ENCODE results near the gene KCTD15.

Gene KCTD15

DNA sequence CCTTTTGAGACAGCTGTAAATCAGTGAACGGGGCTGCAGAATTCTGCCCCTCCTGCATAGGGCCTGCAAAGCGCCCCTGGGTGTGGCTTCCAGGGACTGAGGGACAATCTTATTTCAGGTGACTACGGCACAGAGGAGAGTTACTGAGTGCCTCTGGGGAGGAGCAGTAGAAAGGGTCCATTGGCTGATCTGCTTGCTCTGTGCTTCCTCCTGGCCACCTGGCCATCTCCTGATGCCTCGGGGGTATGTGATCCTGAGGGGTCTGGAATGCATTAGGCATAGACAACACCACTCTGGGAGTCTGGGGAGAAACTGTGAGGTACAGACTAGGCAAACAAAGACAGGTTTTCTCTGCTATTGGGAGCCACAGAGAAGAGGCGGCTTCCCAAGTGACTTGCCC is 2.8 kb downstream of the KCTD15 start:
- TF ChIP-seq PPARA (CRISPR knock-in tag; IDR thresholded peaks at IDR 0.05; ENCODE audit: borderline replicate concordance) = no peak
- TF ChIP-seq ARNTL (CRISPR knock-in tag; IDR thresholded peaks at IDR 0.05; ENCODE audit: borderline replicate concordance, low read depth) = no peak
- TF ChIP-seq RARB (CRISPR knock-in tag; IDR thresholded peaks at IDR 0.05) = no peak
- TF ChIP-seq TCF4 (CRISPR knock-in tag; IDR thresholded peaks at IDR 0.05; ENCODE audit: borderline replicate concordance) = no peak; the same call in 1 of the 2 replicates
- TF ChIP-seq TOX (CRISPR knock-in tag; IDR thresholded peaks at IDR 0.05; ENCODE audit: borderline replicate concordance) = no peak
- TF ChIP-seq ZNF70 (CRISPR knock-in tag; IDR thresholded peaks at IDR 0.05) = no peak
- no peak for TF ChIP-seq ZFP30 (CRISPR knock-in tag; IDR thresholded peaks at IDR 0.05)
- no peak for TF ChIP-seq TSHZ2 (CRISPR knock-in tag; IDR thresholded peaks at IDR 0.05)
- TF ChIP-seq ZFP3 (CRISPR knock-in tag; IDR thresholded peaks at IDR 0.05) = no peak
- no peak for TF ChIP-seq CSRNP3 (CRISPR knock-in tag; IDR thresholded peaks at IDR 0.05)
- TF ChIP-seq ZNF8 (CRISPR knock-in tag; IDR thresholded peaks at IDR 0.05) = no peak
- TF ChIP-seq SNAI2 (CRISPR knock-in tag; IDR thresholded peaks at IDR 0.05) = no peak
- TF ChIP-seq GLIS3 (CRISPR knock-in tag; IDR thresholded peaks at IDR 0.05) = no peak
- TF ChIP-seq OSR1 (CRISPR knock-in tag; IDR thresholded peaks at IDR 0.05) = no peak
- TF ChIP-seq BACH2 (CRISPR knock-in tag; IDR thresholded peaks at IDR 0.05; ENCODE audit: borderline replicate concordance) = no peak
- TF ChIP-seq CREB5 (CRISPR knock-in tag; IDR thresholded peaks at IDR 0.05; ENCODE audit: low read depth) = no peak
- TF ChIP-seq ZC3H10 (CRISPR knock-in tag; IDR thresholded peaks at IDR 0.05) = no peak
- TF ChIP-seq PATZ1 (CRISPR knock-in tag; IDR thresholded peaks at IDR 0.05; ENCODE audit: borderline replicate concordance) = no peak
- no peak for ATAC-seq

GRCh38 chr19:33800012-33800680 is 3.5 kb downstream of the KCTD15 start:
- TF ChIP-seq BACH2 (CRISPR knock-in tag; IDR thresholded peaks at IDR 0.05; ENCODE audit: borderline replicate concordance) = no peak
- no peak for TF ChIP-seq ARNTL (CRISPR knock-in tag; IDR thresholded peaks at IDR 0.05; ENCODE audit: borderline replicate concordance, low read depth)
- TF ChIP-seq GLIS3 (CRISPR knock-in tag; IDR thresholded peaks at IDR 0.05) = no peak
- no peak for TF ChIP-seq CREB5 (CRISPR knock-in tag; IDR thresholded peaks at IDR 0.05; ENCODE audit: low read depth)
- TF ChIP-seq OSR1 (CRISPR knock-in tag; IDR thresholded peaks at IDR 0.05) = no peak
- TF ChIP-seq ZC3H10 (CRISPR knock-in tag; IDR thresholded peaks at IDR 0.05) = no peak
- no peak for TF ChIP-seq ZFP30 (CRISPR knock-in tag; IDR thresholded peaks at IDR 0.05)
- no peak for TF ChIP-seq SNAI2 (CRISPR knock-in tag; IDR thresholded peaks at IDR 0.05)
- no peak for TF ChIP-seq RARB (CRISPR knock-in tag; IDR thresholded peaks at IDR 0.05)
- no peak for TF ChIP-seq ESRRG (CRISPR knock-in tag; IDR thresholded peaks at IDR 0.05)
- no peak for TF ChIP-seq ZFP3 (CRISPR knock-in tag; IDR thresholded peaks at IDR 0.05)
- TF ChIP-seq CSDC2 (CRISPR knock-in tag; IDR thresholded peaks at IDR 0.05) = no peak
- TF ChIP-seq TCF4 (CRISPR knock-in tag; IDR thresholded peaks at IDR 0.05; ENCODE audit: borderline replicate concordance) = no peak
- TF ChIP-seq CSRNP3 (CRISPR knock-in tag; IDR thresholded peaks at IDR 0.05) = no peak
- TF ChIP-seq ISL1 (CRISPR knock-in tag; IDR thresholded peaks at IDR 0.05) = no peak
- ATAC-seq = no peak
